ENCODE data around the gene AADACL3.

AADACL3 gene

DNA sequence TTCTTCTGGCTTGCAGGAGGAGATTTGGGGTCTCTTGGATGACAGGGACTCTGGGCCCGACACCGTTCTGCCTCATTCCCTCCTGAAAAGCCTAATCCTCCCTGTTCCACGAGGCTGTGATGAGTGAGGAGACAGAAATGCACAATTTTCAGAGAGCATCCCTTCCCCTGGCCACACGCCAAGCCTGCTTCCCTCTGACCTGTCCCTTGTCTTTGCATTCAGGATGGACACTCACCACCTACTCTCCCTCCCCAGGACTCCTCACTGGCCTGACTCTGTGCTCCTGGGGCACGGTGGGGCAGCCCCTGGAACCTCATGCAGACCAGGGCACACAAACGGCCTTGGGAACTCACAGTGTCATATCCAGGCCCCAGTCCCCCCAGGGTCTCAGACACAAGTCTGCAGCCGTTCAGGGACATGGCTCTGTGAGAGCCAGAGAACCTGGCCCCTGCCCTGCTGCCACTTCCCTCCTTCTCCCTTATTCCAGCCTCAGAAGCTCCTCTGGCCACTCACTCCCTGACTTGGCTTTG lies 54.1 kb downstream of the AADACL3 start:
- DNase-seq = no peak

DNA sequence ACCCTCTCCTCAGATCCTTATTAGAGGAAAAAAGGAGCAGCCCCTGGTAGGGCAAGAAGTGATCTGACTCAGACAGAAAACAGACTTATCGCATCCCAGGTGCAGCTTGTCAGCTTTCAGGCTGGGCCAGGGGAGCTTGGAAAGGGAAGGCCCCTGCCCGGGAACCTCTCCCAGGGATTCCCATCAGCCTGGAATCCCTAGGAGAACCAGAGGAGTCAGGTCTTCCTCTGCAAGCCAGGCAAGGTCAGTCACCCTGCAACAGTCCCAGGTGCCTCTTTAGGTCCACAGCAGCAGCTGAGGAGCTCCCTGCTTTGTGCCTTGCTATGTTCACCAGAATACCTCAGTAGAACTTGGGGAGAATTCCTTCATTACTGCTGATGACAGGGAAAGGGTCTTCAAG lies 54.7 kb downstream of the AADACL3 start:
- no peak for DNase-seq

DNA sequence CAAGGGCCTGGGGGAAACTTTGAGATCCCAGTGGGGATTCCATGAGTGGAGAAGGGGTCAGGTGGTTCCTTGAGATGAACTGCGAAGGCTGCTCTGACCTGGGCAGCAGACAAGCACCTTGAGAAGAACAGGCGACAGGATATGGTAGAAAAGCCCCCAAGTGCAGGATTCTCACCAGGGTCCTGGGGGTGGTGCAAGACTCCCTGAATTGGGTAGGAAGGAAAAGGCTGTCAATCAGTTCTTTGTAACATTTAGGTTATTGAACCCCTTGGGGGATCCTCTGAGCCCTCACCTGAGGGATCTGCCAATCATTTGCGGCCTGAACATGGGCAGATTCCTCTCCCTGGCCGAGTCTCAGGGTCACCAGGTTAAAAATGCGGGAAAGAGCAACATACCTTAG lies 55.3 kb downstream of the AADACL3 start:
- DNase-seq = no peak

DNA sequence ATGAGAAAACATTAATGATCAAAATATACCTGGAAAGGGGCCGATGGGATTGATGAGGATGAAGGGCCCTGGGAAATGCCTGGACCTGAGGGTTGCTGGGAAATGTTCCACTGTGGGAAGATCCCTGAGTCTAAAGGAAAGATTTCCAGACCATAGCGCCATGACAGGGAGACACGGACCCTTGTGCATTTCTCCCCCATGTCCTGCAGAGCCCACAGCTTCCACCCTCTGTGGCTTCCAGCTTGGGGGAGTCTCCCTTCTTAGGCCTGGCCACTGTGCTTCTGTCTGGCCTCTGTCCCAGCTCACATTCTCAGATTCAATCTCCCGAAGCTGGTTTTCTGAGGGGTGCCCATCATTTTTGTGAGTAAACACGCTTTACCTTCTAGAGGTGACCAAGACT lies 56.6 kb downstream of the AADACL3 start:
- no peak for DNase-seq

DNA sequence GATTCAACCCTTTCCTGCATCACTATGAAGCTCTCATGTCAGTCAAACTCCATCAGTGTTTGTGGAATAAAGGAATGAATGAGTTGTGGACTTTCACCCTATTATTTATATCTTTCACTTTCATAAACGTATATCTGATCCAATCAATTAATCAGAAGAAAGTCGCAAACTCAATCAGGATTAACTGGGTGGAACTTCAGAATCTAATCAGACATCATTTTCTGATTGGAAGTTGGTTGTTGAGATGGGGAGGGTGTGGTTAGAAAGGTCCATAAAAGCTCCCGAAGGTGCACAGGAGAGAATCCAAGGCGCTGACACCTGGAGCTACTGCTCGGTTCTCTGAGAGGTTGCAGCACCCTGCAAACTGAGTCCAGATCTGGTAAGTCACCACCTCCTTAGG lies 57.5 kb downstream of the AADACL3 start, which contains the start of gene PRAMEF12:
PRAMEF12 (plus strand) TSS at position 301 of the 400 bp plus-strand sequence. CDS start 1,130 bp downstream, outside the sequence.
- DNase-seq = no peak

DNA sequence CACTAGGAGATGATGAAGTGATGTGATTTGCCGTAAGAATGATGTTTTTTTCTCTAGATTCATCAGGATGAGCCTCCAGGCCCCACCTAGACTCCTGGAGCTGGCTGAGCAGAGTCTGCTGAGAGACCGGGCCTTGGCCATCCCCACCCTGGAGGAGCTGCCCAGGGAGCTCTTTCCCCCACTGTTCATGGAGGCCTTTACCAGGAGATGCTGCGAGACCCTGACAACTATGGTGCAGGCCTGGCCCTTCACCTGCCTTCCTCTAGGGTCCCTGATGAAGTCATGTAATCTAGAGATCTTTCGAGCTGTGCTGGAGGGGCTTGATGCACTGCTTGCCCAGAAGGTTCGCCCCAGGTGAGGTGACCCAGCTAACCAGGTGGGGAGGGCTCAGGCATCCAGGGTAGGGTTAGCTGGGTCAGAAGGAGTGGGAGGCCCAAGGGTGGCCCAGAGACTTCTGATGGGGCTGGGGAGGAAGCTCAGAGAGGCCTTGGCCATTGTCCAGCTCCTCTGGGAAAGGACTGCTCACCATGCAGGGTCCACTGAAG lies 59.0 kb downstream of the AADACL3 start:
- no peak for DNase-seq

DNA sequence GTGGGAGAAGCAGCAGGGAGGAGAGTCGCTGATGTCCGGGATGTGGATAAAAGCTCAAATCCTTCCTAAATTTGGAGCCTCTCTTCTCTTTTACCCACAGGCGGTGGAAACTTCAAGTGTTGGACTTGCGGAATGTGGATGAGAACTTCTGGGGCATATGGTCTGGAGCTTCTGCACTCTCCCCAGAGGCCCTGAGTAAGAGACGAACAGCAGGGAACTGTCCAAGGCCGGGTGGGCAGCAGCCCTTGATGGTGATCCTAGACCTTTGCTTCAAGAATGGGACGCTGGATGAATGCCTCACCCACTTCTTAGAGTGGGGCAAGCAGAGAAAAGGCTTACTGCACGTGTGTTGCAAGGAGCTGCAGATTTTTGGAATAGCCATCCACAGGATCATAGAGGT lies 59.5 kb downstream of the AADACL3 start:
- no peak for DNase-seq

DNA sequence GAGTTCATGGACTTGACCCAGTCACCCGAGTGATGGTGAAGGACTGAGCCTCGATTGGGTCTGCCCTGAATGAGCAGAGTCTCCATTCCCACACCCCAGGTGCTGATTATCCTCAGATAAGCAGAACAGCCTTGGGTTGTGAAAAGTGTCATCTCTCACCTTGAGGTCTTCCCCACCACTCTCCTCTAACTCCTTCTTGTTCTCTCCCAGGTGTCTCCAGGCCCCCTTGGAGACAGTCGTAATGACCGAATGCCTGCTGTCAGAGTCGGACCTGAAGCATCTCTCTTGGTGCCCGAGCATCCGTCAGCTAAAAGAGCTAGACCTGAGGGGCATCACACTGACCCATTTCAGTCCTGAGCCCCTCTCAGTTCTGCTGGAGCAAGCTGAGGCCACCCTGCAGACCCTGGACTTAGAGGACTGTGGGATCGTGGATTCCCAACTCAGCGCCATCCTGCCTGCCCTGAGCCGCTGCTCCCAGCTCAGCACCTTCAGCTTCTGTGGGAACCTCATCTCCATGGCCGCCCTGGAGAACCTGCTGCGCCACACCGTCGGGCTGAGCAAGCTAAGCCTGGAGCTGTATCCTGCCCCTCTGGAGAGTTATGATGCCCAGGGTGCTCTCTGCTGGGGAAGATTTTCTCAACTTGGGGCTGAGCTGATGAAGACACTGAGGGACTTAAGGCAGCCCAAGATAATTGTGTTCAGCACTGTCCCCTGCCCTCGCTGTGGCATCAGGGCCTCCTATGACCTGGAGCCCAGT lies 61.1 kb downstream of the AADACL3 start:
- no peak for DNase-seq

Measured in SW 1271 (cell line).